GM10847 (cell line): Measurements from ENCODE around the gene SMPD4.

Experiments used
- POLR2A ChIP-seq: IDR thresholded peaks from 2 replicates; pipeline ENCODE4 v1.6.1; 2011; ENCODE audit not compliant: insufficient read length; ENCODE audit errors: extremely low read depth

Gene SMPD4

GRCh38 chr2:130181325-130181879 is at the start of gene SMPD4:
TSS of gene SMPD4 (minus strand) at chr2:130181602. CDS start at chr2:130176592, 5,010 bp downstream.
- no peak for TF ChIP-seq POLR2A

- TF ChIP-seq POLR2A: no peak
Measured at GRCh38 chr2:130198343-130198742, 16.9 kb upstream of the SMPD4 start, which contains the start of gene TUBA3E. TSS of gene TUBA3E (minus strand) at chr2:130198439. CDS start at chr2:130198360, 79 bp downstream.

- TF ChIP-seq POLR2A: no peak
Measured at GRCh38 chr2:130190237-130190636, 8.8 kb upstream of the SMPD4 start.

GRCh38 chr2:130187268-130187667 is 5.9 kb upstream of the SMPD4 start:
- no peak for TF ChIP-seq POLR2A

- TF ChIP-seq POLR2A: no peak
Measured at GRCh38 chr2:130186391-130186790, 5.0 kb upstream of the SMPD4 start.

- no peak for TF ChIP-seq POLR2A
Measured at GRCh38 chr2:130185896-130186295, 4.5 kb upstream of the SMPD4 start.

- TF ChIP-seq POLR2A: no peak
Measured at GRCh38 chr2:130185436-130185835, 4.0 kb upstream of the SMPD4 start.

- TF ChIP-seq POLR2A: no peak
Measured at GRCh38 chr2:130183512-130184373, 2.3 kb upstream of the SMPD4 start.

GRCh38 chr2:130181880-130182682 is 679 bp upstream of the SMPD4 start, which contains the start of gene MZT2B:
TSS of gene MZT2B (plus strand) at chr2:130182262. CDS start at chr2:130182283, 21 bp downstream.
- TF ChIP-seq POLR2A: peak; percentile 50

GRCh38 chr2:130169896-130170295 is 11.5 kb downstream of the SMPD4 start:
- no peak for TF ChIP-seq POLR2A

GRCh38 chr2:130165293-130166016 is 15.9 kb downstream of the SMPD4 start:
- TF ChIP-seq POLR2A: no peak

GRCh38 chr2:130162968-130163367 is 18.4 kb downstream of the SMPD4 start:
- no peak for TF ChIP-seq POLR2A

GRCh38 chr2:130160131-130160530 is 21.3 kb downstream of the SMPD4 start:
- TF ChIP-seq POLR2A: no peak

- TF ChIP-seq POLR2A: no peak
Measured at GRCh38 chr2:130158631-130159030, 22.8 kb downstream of the SMPD4 start.

- no peak for TF ChIP-seq POLR2A
Measured at GRCh38 chr2:130156624-130157004, 24.8 kb downstream of the SMPD4 start.
